ENCODE measurements around the gene GNA15.
A peak's percentile ranks its signal among the peaks of the same experiment; 100 is the strongest.

Gene GNA15

GRCh38 chr19:3132971-3133792, 2.7 kb upstream of the GNA15 start:
- H3K4me3 ChIP-seq (ENCODE audit: low read depth, low read length): no peak overlapping the region; the same call in 1 of the 2 replicates
- TF ChIP-seq, protein P1, sequence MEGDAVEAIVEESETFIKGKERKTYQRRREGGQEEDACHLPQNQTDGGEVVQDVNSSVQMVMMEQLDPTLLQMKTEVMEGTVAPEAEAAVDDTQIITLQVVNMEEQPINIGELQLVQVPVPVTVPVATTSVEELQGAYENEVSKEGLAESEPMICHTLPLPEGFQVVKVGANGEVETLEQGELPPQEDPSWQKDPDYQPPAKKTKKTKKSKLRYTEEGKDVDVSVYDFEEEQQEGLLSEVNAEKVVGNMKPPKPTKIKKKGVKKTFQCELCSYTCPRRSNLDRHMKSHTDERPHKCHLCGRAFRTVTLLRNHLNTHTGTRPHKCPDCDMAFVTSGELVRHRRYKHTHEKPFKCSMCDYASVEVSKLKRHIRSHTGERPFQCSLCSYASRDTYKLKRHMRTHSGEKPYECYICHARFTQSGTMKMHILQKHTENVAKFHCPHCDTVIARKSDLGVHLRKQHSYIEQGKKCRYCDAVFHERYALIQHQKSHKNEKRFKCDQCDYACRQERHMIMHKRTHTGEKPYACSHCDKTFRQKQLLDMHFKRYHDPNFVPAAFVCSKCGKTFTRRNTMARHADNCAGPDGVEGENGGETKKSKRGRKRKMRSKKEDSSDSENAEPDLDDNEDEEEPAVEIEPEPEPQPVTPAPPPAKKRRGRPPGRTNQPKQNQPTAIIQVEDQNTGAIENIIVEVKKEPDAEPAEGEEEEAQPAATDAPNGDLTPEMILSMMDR (IDR thresholded peaks at IDR 0.05; ENCODE audit: insufficient read depth, low read depth, low read length, missing control alignments): no peak
- peak; percentile 78 for DNase-seq (ENCODE audit: low read depth)

GRCh38 chr19:3133793-3134116, 2.1 kb upstream of the GNA15 start:
- H3K4me3 ChIP-seq (ENCODE audit: low read depth, low read length): no peak overlapping the region
- DNase-seq (ENCODE audit: low read depth): no peak
- TF ChIP-seq, protein P1 (IDR thresholded peaks at IDR 0.05; ENCODE audit: insufficient read depth, low read depth, low read length, missing control alignments): no peak

- peak overlapping the region; percentile 58 for H3K4me3 ChIP-seq (ENCODE audit: low read depth, low read length)
- no peak for DNase-seq (ENCODE audit: low read depth)
- TF ChIP-seq, protein P1 (IDR thresholded peaks at IDR 0.05; ENCODE audit: insufficient read depth, low read depth, low read length, missing control alignments): no peak
Observed at GRCh38 chr19:3136684-3137055, 837 bp downstream of the GNA15 start.

GRCh38 chr19:3137119-3137518, 1.3 kb downstream of the GNA15 start:
- H3K4me3 ChIP-seq (ENCODE audit: low read depth, low read length): peak overlapping the region; percentile 58; the same call in 1 of the 2 replicates
- no peak for DNase-seq (ENCODE audit: low read depth)

GRCh38 chr19:3138268-3138667, 2.4 kb downstream of the GNA15 start:
- TF ChIP-seq, protein P1 (IDR thresholded peaks at IDR 0.05; ENCODE audit: insufficient read depth, low read depth, low read length, missing control alignments): no peak
- no peak overlapping the region for H3K4me3 ChIP-seq (ENCODE audit: low read depth, low read length)
- DNase-seq (ENCODE audit: low read depth): no peak

More at GRCh38 chr19:3137119-3137518, 1.3 kb downstream of the GNA15 start:
- TF ChIP-seq, protein P1 (IDR thresholded peaks at IDR 0.05; ENCODE audit: insufficient read depth, low read depth, low read length, missing control alignments): no peak

GRCh38 chr19:3140667-3141038, 4.8 kb downstream of the GNA15 start:
- TF ChIP-seq, protein P1 (IDR thresholded peaks at IDR 0.05; ENCODE audit: insufficient read depth, low read depth, low read length, missing control alignments): no peak
- H3K4me3 ChIP-seq (ENCODE audit: low read depth, low read length): no peak overlapping the region
- DNase-seq (ENCODE audit: low read depth): no peak

GRCh38 chr19:3142292-3142670, 6.4 kb downstream of the GNA15 start:
- no peak for DNase-seq (ENCODE audit: low read depth)
- H3K4me3 ChIP-seq (ENCODE audit: low read depth, low read length): no peak overlapping the region
- TF ChIP-seq, protein P1 (IDR thresholded peaks at IDR 0.05; ENCODE audit: insufficient read depth, low read depth, low read length, missing control alignments): no peak
